ENCODE measurements around the gene NPW. TPM values are rescaled to one million over a fixed set of nuclear protein-coding genes. Genes with fewer than 3 reads are reported as not detected.

The NPW gene
- polyA plus RNA-seq, 1 experiment, result 0.66 TPM

DNA sequence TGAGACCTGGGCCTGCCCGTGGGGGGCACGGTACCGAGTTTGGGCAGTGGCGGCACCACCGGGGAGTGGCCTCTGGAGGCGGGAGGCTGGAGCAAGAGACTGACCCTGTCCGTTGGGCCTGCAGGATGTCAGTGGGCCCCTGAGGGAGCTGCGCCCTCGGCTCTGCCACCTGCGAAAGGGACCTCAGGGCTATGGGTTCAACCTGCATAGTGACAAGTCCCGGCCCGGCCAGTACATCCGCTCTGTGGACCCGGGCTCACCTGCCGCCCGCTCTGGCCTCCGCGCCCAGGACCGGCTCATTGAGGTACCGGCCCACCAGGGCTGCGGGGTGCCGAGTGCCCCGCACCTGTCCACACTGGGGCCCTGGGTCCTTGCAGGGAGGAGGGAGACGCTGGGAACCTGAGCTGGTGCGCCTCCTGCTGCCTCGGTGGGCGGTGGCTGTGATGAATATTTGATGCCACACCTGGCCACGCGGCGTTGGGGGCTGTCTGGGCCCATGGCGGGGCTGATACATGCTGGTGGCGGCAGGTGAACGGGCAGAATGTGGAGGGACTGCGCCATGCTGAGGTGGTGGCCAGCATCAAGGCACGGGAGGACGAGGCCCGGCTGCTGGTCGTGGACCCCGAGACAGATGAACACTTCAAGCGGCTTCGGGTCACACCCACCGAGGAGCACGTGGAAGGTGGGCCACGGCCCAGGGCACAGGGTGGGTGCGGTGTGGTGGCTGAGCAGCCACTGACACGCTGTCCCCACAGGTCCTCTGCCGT lies 16.8 kb downstream of the NPW start:
- POLR2A ChIA-PET, result interaction anchor here (0.6 to 1.8 kb wide), 5 partner anchors 11 to 432 kb away, joined by 3 to 9 read pairs (median 4); partner anchors contain the start of genes NTHL1, TRAF7 and TSC2
- Histone ChIP-seq H3K27me3 (ENCODE audit: control insufficient read depth, insufficient read depth, low read length) (no peaks in the 10 kb centered on the region), H3K9me3 (ENCODE audit: control insufficient read depth, insufficient read depth, low read length) (no peaks in the 10 kb centered on the region; the same call in 1 of the 2 replicates), H3K4me3 (ENCODE audit: low read depth, low read length) (peak overlapping the region; percentile 20; the same call in 1 of the 2 replicates), H3K27ac (ENCODE audit: low read depth, low read length) (peak overlapping the region; percentile 95)
- CTCF ChIA-PET, result interaction anchor here (1.5 kb wide), 1 partner anchor 14 kb away, joined by 6 read pairs; no protein-coding TSS in a partner anchor
- TF ChIP-seq, protein P1, sequence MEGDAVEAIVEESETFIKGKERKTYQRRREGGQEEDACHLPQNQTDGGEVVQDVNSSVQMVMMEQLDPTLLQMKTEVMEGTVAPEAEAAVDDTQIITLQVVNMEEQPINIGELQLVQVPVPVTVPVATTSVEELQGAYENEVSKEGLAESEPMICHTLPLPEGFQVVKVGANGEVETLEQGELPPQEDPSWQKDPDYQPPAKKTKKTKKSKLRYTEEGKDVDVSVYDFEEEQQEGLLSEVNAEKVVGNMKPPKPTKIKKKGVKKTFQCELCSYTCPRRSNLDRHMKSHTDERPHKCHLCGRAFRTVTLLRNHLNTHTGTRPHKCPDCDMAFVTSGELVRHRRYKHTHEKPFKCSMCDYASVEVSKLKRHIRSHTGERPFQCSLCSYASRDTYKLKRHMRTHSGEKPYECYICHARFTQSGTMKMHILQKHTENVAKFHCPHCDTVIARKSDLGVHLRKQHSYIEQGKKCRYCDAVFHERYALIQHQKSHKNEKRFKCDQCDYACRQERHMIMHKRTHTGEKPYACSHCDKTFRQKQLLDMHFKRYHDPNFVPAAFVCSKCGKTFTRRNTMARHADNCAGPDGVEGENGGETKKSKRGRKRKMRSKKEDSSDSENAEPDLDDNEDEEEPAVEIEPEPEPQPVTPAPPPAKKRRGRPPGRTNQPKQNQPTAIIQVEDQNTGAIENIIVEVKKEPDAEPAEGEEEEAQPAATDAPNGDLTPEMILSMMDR (IDR thresholded peaks at IDR 0.05; ENCODE audit: low read depth, low read length), result no peak
- no peak for DNase-seq (ENCODE audit: low read depth, low spot score)

- ChIA-PET POLR2A (interaction anchor here (1.1 kb wide), 1 partner anchor 118 kb away, joined by 3 read pairs; the partner anchor contains the start of gene TRAF7), CTCF (no interaction called here)
- TF ChIP-seq, protein P1 (IDR thresholded peaks at IDR 0.05; ENCODE audit: low read depth, low read length), result no peak
- no peak for DNase-seq (ENCODE audit: low read depth, low spot score)
- Histone ChIP-seq H3K27me3 (ENCODE audit: control insufficient read depth, insufficient read depth, low read length) (no peaks in the 10 kb centered on the region), H3K27ac (ENCODE audit: low read depth, low read length) (no peak overlapping the region), H3K9me3 (ENCODE audit: control insufficient read depth, insufficient read depth, low read length) (no peaks in the 10 kb centered on the region; the same call in 1 of the 2 replicates), H3K4me3 (ENCODE audit: low read depth, low read length) (no peak overlapping the region)
These were observed 17.5 kb downstream of the NPW start for GRCh38 chr16:2037115-2037514.

DNA sequence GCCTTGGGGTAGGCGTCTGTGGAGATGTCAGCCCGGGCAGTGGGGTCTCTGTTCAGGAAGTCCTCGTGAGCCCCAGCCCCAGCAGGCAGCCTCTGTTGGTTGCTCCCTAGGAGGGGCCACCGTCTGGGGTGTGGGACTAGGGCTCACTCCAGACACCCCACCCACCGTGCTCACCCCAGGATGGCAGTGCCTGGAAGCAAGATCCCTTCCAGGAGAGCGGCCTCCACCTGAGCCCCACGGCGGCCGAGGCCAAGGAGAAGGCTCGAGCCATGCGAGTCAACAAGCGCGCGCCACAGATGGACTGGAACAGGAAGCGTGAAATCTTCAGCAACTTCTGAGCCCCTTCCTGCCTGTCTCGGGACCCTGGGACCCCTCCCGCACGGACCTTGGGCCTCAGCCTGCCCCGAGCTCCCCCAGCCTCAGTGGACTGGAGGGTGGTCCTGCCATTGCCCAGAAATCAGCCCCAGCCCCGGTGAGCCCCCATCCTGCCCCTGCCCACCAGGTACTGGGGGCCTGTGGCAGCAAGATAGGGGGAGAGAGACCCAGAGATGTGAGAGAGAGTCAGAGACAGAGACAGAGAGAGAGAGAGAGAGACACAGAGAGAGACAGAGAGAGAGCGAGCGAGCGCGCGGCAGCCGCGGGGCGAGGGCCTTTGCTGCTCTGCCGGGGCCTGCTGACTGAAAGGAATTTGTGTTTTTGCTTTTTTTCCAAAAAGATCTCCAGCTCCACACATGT lies 18.2 kb downstream of the NPW start:
- Histone ChIP-seq H3K27me3 (ENCODE audit: control insufficient read depth, insufficient read depth, low read length) (no peaks in the 10 kb centered on the region), H3K27ac (ENCODE audit: low read depth, low read length) (no peak overlapping the region), H3K4me3 (ENCODE audit: low read depth, low read length) (no peak overlapping the region), H3K9me3 (ENCODE audit: control insufficient read depth, insufficient read depth, low read length) (no peaks in the 10 kb centered on the region; the same call in 1 of the 2 replicates)
- ChIA-PET POLR2A (interaction anchor here (1.1 kb wide), 1 partner anchor 118 kb away, joined by 3 read pairs; the partner anchor contains the start of gene TRAF7), CTCF (interaction anchor here (1.0 kb wide), 1 partner anchor 15 kb away, joined by 4 read pairs; no protein-coding TSS in a partner anchor)
- TF ChIP-seq, protein P1 (IDR thresholded peaks at IDR 0.05; ENCODE audit: low read depth, low read length), result no peak
- DNase-seq (ENCODE audit: low read depth, low spot score), result no peak

DNA sequence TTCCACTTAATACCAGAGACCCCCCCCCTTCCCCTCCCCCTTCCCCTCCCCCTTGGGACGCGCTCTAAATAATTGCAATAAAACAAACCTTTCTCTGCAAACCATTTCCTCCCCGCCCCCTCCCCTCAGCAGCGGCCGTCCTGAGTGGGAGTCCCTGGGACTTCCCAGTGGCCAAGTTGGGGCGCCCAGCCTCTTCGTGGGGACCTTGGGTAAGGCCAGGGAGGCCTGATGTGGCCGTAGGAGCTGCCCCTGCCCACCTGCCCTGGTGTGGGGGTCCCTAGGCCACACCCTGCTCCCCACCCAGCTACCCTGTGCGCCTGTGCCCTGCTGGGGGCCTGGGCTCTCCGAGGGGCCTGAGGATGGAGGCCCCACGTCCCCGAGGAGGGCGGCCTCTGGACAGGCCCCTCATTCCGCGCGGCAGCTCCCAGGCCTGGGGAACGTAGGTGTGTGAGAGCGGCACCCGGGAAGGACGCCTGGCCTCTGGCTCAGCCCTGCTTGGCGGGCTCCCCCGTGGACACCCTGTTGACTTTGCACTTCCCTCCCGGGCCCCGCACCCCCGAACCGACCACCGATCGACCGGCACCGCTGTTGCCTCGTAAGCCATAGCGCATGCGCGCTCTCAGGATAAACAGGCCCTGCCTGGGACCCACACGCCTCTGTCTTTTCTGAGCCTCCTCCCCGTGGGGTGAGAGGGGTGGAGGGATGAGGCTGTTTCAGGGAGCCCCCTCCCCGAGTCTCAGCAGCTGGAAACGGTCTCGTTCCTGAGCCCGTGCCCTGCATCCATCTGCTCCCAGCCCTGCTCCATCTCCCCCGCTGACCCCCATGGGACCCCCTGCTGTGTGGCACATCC lies 19.0 kb downstream of the NPW start:
- TF ChIP-seq, protein P1 (IDR thresholded peaks at IDR 0.05; ENCODE audit: low read depth, low read length), result no peak
- no peak for DNase-seq (ENCODE audit: low read depth, low spot score)
- CTCF ChIA-PET, result interaction anchor here (1.0 to 1.2 kb wide), 2 partner anchors 16 to 34 kb away, joined by 4 read pairs; no protein-coding TSS in a partner anchor
- Histone ChIP-seq H3K9me3 (ENCODE audit: control insufficient read depth, insufficient read depth, low read length) (no peaks in the 10 kb centered on the region; the same call in 1 of the 2 replicates), H3K4me3 (ENCODE audit: low read depth, low read length) (no peak overlapping the region), H3K27me3 (ENCODE audit: control insufficient read depth, insufficient read depth, low read length) (no peaks in the 10 kb centered on the region), H3K27ac (ENCODE audit: low read depth, low read length) (peak overlapping the region; percentile 91)
- POLR2A ChIA-PET, result interaction anchor here (0.5 to 2.2 kb wide), 5 partner anchors 11 to 117 kb away, joined by 3 to 11 read pairs (median 4); partner anchors contain the start of genes NHERF2, RPS2 and TRAF7

Measured in AG04450 (cell line).